PC-3 (cell line): Measurements from ENCODE around the gene UBE2C. TPM values are rescaled to one million over a fixed set of nuclear protein-coding genes. Genes with fewer than 3 reads are reported as not detected.

Experiments used
- ATAC-seq: fragments of 200-7000 bp; cut with Tn5 transposase; 2 replicates; pipeline ENCODE4 v1.9.1; 2020; ENCODE audit warnings: mild to moderate bottlenecking, moderate library complexity
- BruUV-seq: library from RNA; stranded (reverse); fragments of 400-500 nt; replicated peaks from 2 replicates; lab custom pipeline; 2021; lab: Mats Ljungman, UMichigan
- CTCF ChIA-PET: fragments of 300-600 bp; sonication (Branson Sonifier 250); formaldehyde crosslinking; loops from one replicate; lab custom pipeline; 2022; ENCODE audit warnings: antibody characterized with exemption; lab: Charles Lee
- POLR2A ChIA-PET: fragments of 300-600 bp; sonication (Branson Sonifier 250); formaldehyde crosslinking; loops from one replicate; lab custom pipeline; 2022; ENCODE audit warnings: antibody characterized with exemption; ENCODE audit not compliant: unreplicated experiment; lab: Charles Lee
- DNase-seq: peaks from one replicate; pipeline ENCODE4 v3.0.0-alpha.2; 2015
- H2AFZ ChIP-seq: fragments of 300-600 bp; sonication (generic); 2 replicates; pipeline ENCODE4 v1.6.0; 2016; ENCODE audit warnings: antibody characterized with exemption, low read length
- H3F3A ChIP-seq: fragments of 300-600 bp; sonication (generic); one replicate; pipeline ENCODE4 v1.6.0; 2017; ENCODE audit warnings: antibody characterized with exemption, low read length, control low read depth, mild to moderate bottlenecking; ENCODE audit not compliant: unreplicated experiment
- H3K27ac ChIP-seq: fragments of 300-600 bp; sonication (generic); 2 replicates; pipeline ENCODE4 v1.5.1; 2016; ENCODE audit warnings: mild to moderate bottlenecking, low read length
- H3K27me3 ChIP-seq: fragments of 300-600 bp; sonication (generic); 2 replicates; pipeline ENCODE4 v1.6.1; 2016; ENCODE audit warnings: low read length, mixed read lengths
- H3K36me3 ChIP-seq: fragments of 300-600 bp; sonication (generic); 2 replicates; pipeline ENCODE4 v1.6.1; 2016; ENCODE audit warnings: low read depth, mixed run types, low read length, mixed read lengths
- H3K4me1 ChIP-seq: fragments of 300-600 bp; sonication (generic); 2 replicates; pipeline ENCODE4 v1.5.1; 2016; ENCODE audit warnings: low read length; ENCODE audit not compliant: insufficient read depth
- H3K4me2 ChIP-seq: fragments of 300-600 bp; sonication (generic); 2 replicates; pipeline ENCODE4 v1.6.0; 2016; ENCODE audit warnings: low read length
- H3K4me3 ChIP-seq: fragments of 300-600 bp; sonication (generic); 2 replicates; pipeline ENCODE4 v1.5.1; 2016; ENCODE audit warnings: mild to moderate bottlenecking, low read length, mixed read lengths
- H3K79me2 ChIP-seq: fragments of 300-600 bp; sonication (generic); 2 replicates; pipeline ENCODE4 v1.6.1; 2017; ENCODE audit warnings: low read length, mixed read lengths
- H3K9ac ChIP-seq: fragments of 300-600 bp; sonication (generic); 2 replicates; pipeline ENCODE4 v1.6.0; 2016; ENCODE audit warnings: mild to moderate bottlenecking, low read length
- H3K9me2 ChIP-seq: fragments of 300-600 bp; sonication (generic); replicated peaks from 2 replicates; pipeline ENCODE4 v1.6.1; 2016; ENCODE audit warnings: mixed run types, low read length, mixed read lengths
- H3K9me3 ChIP-seq: fragments of 300-600 bp; sonication (generic); 2 replicates; pipeline ENCODE4 v1.6.1; 2016; ENCODE audit warnings: low read length, mixed read lengths
- H4K20me1 ChIP-seq: fragments of 300-600 bp; sonication (generic); 2 replicates; pipeline ENCODE4 v1.6.1; 2016; ENCODE audit warnings: low read length, mixed read lengths
- CTCF ChIP-seq: fragments of 300-600 bp; sonication (generic); conservative IDR thresholded peaks from 2 replicates; pipeline ENCODE4 v1.5.1; 2017; ENCODE audit warnings: antibody characterized with exemption, low read depth, mild to moderate bottlenecking, low read length
- EZH2 ChIP-seq: fragments of 300-600 bp; sonication (generic); IDR thresholded peaks from one replicate; pipeline ENCODE4 v1.6.1; 2017; ENCODE audit warnings: antibody characterized with exemption, mild to moderate bottlenecking, low read length; ENCODE audit not compliant: unreplicated experiment
- EZH2phosphoT487 ChIP-seq: fragments of 300-600 bp; sonication (generic); IDR thresholded peaks from 2 replicates; pipeline ENCODE4 v1.6.1; 2018; ENCODE audit warnings: mild to moderate bottlenecking, antibody characterized with exemption, low read length, borderline replicate concordance
- intact Hi-C: fragments of 100-400 bp; cut with micrococcal nuclease; formaldehyde crosslinking; loops from 2 replicates; pipeline ENCODE4 v1.9.0; 2023
- total RNA-seq: library from RNA; depleted of rRNA; stranded (reverse); fragments of >200 nt; gene quantifications from 2 replicates; pipeline ENCODE4 v1.2.3, GENCODE V29; 2014

The UBE2C gene
- total RNA-seq, 1 experiment from 2014 or later = 304 TPM

GRCh38 chr20:45771182-45771759, 41.2 kb upstream of the UBE2C start:
- CTCF ChIA-PET = interaction anchor here (0.6 to 1.7 kb wide), 12 partner anchors 9 to 398 kb away, joined by 3 to 11 read pairs (median 4); partner anchors contain the start of gene WFDC10A
- POLR2A ChIA-PET = interaction anchor here (0.6 kb wide), 3 partner anchors 312 to 886 kb away, joined by 3 to 4 read pairs (median 3); partner anchors contain the start of gene YWHAB
- intact Hi-C loops = loop anchor here (1.0 to 10.0 kb wide), 5 partner anchors 179 to 452 kb away; partner anchors contain the start of gene SDC4

GRCh38 chr20:45772693-45773092, 39.8 kb upstream of the UBE2C start:
- ATAC-seq (no peak), DNase-seq (no peak)
- ChIA-PET POLR2A (no interaction called here), CTCF (no interaction called here)
- H3F3A ChIP-seq = no peaks in the 10 kb centered on the region
- H3K27ac ChIP-seq = no peak overlapping the region
- no peaks in the 10 kb centered on the region for H3K36me3 ChIP-seq
- H2AFZ ChIP-seq = no peak overlapping the region
- no peaks in the 10 kb centered on the region for H3K27me3 ChIP-seq
- no peak overlapping the region for H3K4me2 ChIP-seq
- H3K9ac ChIP-seq = no peak overlapping the region
- TF ChIP-seq EZH2 (no peak), EZH2phosphoT487 (no peak), CTCF (no peak)
- H3K4me3 ChIP-seq = no peak overlapping the region
- no peaks in the 10 kb centered on the region for H4K20me1 ChIP-seq
- BruUV-seq = no TSS peak
- no peaks in the 10 kb centered on the region for H3K9me3 ChIP-seq
- intact Hi-C loops = loop anchor here (5.0 to 10.0 kb wide), 2 partner anchors 315 to 428 kb away; partner anchors contain the start of gene SDC4
- H3K4me1 ChIP-seq = peaks cover 5% of the 10 kb centered on the region
- no peaks in the 10 kb centered on the region for H3K9me2 ChIP-seq
- no peaks in the 10 kb centered on the region for H3K79me2 ChIP-seq

More at GRCh38 chr20:45771182-45771759, 41.2 kb upstream of the UBE2C start:
- no peaks in the 10 kb centered on the region for H3K9me2 ChIP-seq
- H3K27ac ChIP-seq = no peak overlapping the region
- no peak overlapping the region for H3K4me3 ChIP-seq
- H3K79me2 ChIP-seq = no peaks in the 10 kb centered on the region
- H3K4me1 ChIP-seq = peaks cover 4% of the 10 kb centered on the region
- no peaks in the 10 kb centered on the region for H4K20me1 ChIP-seq
- no TSS peak for BruUV-seq
- ATAC-seq (peak; percentile 81), DNase-seq (peak; percentile 92)
- no peaks in the 10 kb centered on the region for H3K27me3 ChIP-seq
- H3K9me3 ChIP-seq = no peaks in the 10 kb centered on the region
- H2AFZ ChIP-seq = peak overlapping the region; percentile 52
- TF ChIP-seq CTCF (peak; percentile 99), EZH2phosphoT487 (no peak), EZH2 (no peak)
- H3F3A ChIP-seq = no peaks in the 10 kb centered on the region
- H3K36me3 ChIP-seq = no peaks in the 10 kb centered on the region
- peak overlapping the region; percentile 5; the same call in 1 of the 2 replicates for H3K9ac ChIP-seq
- no peak overlapping the region for H3K4me2 ChIP-seq

- Histone ChIP-seq H3K4me3 (no peak overlapping the region), H3K27me3 (no peaks in the 10 kb centered on the region), H2AFZ (no peak overlapping the region), H3K36me3 (no peaks in the 10 kb centered on the region), H4K20me1 (no peaks in the 10 kb centered on the region), H3K4me1 (peaks cover 23% of the 10 kb centered on the region), H3F3A (peaks cover 12% of the 10 kb centered on the region), H3K79me2 (no peaks in the 10 kb centered on the region), H3K9me2 (no peaks in the 10 kb centered on the region), H3K9me3 (no peaks in the 10 kb centered on the region), H3K4me2 (no peak overlapping the region), H3K27ac (no peak overlapping the region), H3K9ac (no peak overlapping the region)
- TF ChIP-seq EZH2 = no peak
- intact Hi-C loops = loop anchor here (5.0 to 10.0 kb wide), 3 partner anchors 318 to 430 kb away; partner anchors contain the start of genes SDC4 and SYS1
- ChIA-PET CTCF (no interaction called here), POLR2A (no interaction called here)
- ATAC-seq = no peak
- DNase-seq = no peak
- BruUV-seq = no TSS peak
These were observed 37.5 kb upstream of the UBE2C start for GRCh38 chr20:45774945-45775344.
